Esophagus muscularis mucosa (tissue), 3 donors: ENCODE measurements around the gene ZMYND19.

Source experiments
- CTCF ChIP-seq, 3 experiments: fragments of 200-600 bp in 2 of 3; fragments of 450-650 bp in 1 of 3; sonication (generic) in 2 of 3; IDR thresholded peaks; one replicate each; pipeline ENCODE4 v1.5.1; 2017 to 2019; ENCODE audit warnings: antibody characterized with exemption in 3 of 3, mild to moderate bottlenecking in 2 of 3, moderate library complexity in 1 of 3
- POLR2A ChIP-seq: fragments of 450-650 bp; IDR thresholded peaks from one replicate; pipeline ENCODE4 v1.6.1; 2017; ENCODE audit warnings: antibody characterized with exemption, moderate library complexity, mild to moderate bottlenecking, low read depth
- POLR2AphosphoS5 ChIP-seq, 2 donors: sonication (generic); formaldehyde crosslinking; IDR thresholded peaks; one replicate each; pipeline ENCODE4 v1.6.1; 2017; ENCODE audit warnings: antibody characterized with exemption in 2 of 2

GRCh38 chr9:137579259-137579604 lies 11.1 kb downstream of the ZMYND19 start:
- no peak for TF ChIP-seq POLR2A
- no peak for TF ChIP-seq POLR2AphosphoS5 (IDR thresholded peaks at IDR 0.05)
- TF ChIP-seq CTCF (IDR thresholded peaks at IDR 0.05), result no peak
